ENCODE measurements around the gene SEMA3D. TPM values are rescaled to one million over a fixed set of nuclear protein-coding genes. Genes with fewer than 3 reads are reported as not detected.
A peak's percentile ranks its signal among the peaks of the same experiment; 100 is the strongest.

The SEMA3D gene
- total and polyA plus RNA-seq, 2 of the 13 experiments (the other 11 are each of a cell fraction or from before 2014, with no cell fraction given): 0.07 TPM; not detected in 1

DNA sequence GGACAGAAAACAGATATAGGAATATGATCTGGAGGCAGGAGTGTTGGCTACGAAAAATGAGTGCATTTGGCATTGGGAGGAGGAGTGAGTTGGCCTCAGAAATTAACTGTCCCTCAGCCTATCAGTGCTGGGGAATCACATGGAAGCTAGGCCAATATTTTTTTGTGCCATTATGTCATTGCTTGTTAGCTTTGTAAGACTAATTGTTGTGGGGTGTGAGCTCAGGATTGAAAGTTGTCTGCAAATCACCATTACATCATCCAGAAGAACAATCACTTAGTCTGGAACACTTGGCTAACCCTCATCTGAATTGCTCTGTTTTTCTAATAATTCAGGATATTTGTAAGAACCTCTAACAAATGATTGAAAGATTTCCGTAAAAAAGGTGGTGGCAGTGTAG, 45.2 kb upstream of the SEMA3D start:
- POLR2A ChIA-PET: no interaction called here
- Histone ChIP-seq H3K9ac (ENCODE audit: insufficient read depth, low read depth, low read length) (no peak overlapping the region), H3K36me3 (replicated peaks in 1 of 2; ENCODE audit: control insufficient read depth in 1 of 2, insufficient read depth in 2 of 2, low read length in 2 of 2) (no peaks in the 10 kb centered on the region), H3K4me3 (replicated peaks in 1 of 3; ENCODE audit: insufficient read depth in 1 of 3, low read depth in 2 of 3, low read length in 3 of 3) (no peak overlapping the region), H3K4me2 (ENCODE audit: low read depth, low read length) (no peak overlapping the region), H3K27ac (ENCODE audit: extremely low read length, insufficient read depth, low read length) (no peak overlapping the region), H3K4me1 (ENCODE audit: insufficient read depth, low read length) (no peaks in the 10 kb centered on the region), H3K27me3 (ENCODE audit: control insufficient read depth in 1 of 2, insufficient read depth in 2 of 2, low read length in 2 of 2) (no peaks in the 10 kb centered on the region), H4K20me1 (ENCODE audit: insufficient read depth, low read length) (no peaks in the 10 kb centered on the region), H3K9me3 (ENCODE audit: low read length) (no peaks in the 10 kb centered on the region), H3K79me2 (ENCODE audit: insufficient read depth, low read length) (no peaks in the 10 kb centered on the region), H2AFZ (ENCODE audit: low read length) (no peak overlapping the region)
- intact Hi-C loops (cut with micrococcal nuclease; ENCODE audit: unreplicated experiment) (no loop called here), in situ Hi-C loops (cut with HindIII; ENCODE audit: extremely low pct_ligation_motif_present, low pct_unique_long_range_greater_than_20kb) (no loop called here)
- no TSS peak for BruUV-seq (replicated peaks)
- ATAC-seq: no peak
- no peak for FAIRE-seq
- TF ChIP-seq ZNF563 (CRISPR knock-in tag; IDR thresholded peaks at IDR 0.05) (no peak), ATF7 (IDR thresholded peaks at IDR 0.05) (0 out of 2 replicates have a peak, but pooled peaks have one; percentile 25), ATF7 (CRISPR knock-in tag; IDR thresholded peaks at IDR 0.05) (no peak)
- no peak for DNase-seq (ENCODE audit: low spot score)
- CTCF ChIA-PET (ENCODE audit: low intra/inter-chr PET ratio, low total read pairs): no interaction called here
- WGBS (ENCODE audit: low lambda C conversion rate): 48% methylated on average over 2 of the region's 2 CpGs

DNA sequence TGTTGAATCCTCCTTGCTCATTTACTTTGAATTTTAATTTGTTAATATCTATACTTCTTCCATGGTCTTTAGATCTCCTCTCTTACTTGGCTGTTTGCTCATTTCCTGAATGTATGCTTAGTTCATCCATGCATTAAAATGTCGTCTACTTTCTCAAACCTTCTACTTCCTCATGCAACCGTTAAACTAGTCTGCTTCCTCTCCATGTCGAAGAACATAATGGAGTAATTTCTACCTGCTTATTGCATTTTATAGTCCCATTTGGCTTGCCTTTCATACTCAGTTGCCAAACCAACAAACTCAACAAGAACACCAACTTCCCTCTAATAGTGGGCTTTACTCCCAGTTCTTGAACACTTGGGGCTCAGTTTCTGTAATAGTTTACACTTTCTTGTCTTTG, 43.8 kb upstream of the SEMA3D start:
- no TSS peak for BruUV-seq (replicated peaks)
- POLR2A ChIA-PET: no interaction called here

DNA sequence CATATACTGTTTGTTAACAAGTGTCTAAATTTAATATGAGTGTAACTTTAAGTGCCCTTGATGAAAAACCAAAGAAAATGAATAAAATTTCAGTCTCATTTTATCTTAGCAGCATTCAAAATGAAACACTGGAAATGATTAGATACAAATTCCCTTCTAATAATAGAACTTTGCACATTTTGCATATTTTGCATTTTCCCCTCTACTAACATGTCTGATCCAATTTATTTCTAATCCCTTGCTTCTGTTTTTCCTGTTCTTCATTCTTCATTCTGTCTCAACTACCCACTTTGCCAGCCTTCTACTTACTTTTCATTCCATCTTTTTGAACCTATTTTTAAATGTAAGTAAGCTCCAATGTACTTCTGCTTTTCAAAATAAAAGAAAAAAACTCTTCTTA, 42.7 kb upstream of the SEMA3D start:
- H3K4me1 ChIP-seq (ENCODE audit: insufficient read depth, low read length): no peaks in the 10 kb centered on the region
- FAIRE-seq: no peak
- TF ChIP-seq, protein P1, sequence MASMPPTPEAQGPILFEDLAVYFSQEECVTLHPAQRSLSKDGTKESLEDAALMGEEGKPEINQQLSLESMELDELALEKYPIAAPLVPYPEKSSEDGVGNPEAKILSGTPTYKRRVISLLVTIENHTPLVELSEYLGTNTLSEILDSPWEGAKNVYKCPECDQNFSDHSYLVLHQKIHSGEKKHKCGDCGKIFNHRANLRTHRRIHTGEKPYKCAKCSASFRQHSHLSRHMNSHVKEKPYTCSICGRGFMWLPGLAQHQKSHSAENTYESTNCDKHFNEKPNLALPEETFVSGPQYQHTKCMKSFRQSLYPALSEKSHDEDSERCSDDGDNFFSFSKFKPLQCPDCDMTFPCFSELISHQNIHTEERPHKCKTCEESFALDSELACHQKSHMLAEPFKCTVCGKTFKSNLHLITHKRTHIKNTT (CRISPR knock-in tag; IDR thresholded peaks at IDR 0.05): no peak
- TF ChIP-seq CHD2 (IDR thresholded peaks at IDR 0.05; ENCODE audit: low read depth, low read length): no peak
- no peak for TF ChIP-seq ZNF790 (CRISPR knock-in tag; IDR thresholded peaks at IDR 0.05; ENCODE audit: borderline replicate concordance)
- TF ChIP-seq MIER2 (CRISPR knock-in tag; IDR thresholded peaks at IDR 0.05): no peak
- TF ChIP-seq ZSCAN25 (CRISPR knock-in tag; IDR thresholded peaks at IDR 0.05): no peak
- TF ChIP-seq SSRP1 (CRISPR knock-in tag; IDR thresholded peaks at IDR 0.05): no peak
- TF ChIP-seq, protein P2, sequence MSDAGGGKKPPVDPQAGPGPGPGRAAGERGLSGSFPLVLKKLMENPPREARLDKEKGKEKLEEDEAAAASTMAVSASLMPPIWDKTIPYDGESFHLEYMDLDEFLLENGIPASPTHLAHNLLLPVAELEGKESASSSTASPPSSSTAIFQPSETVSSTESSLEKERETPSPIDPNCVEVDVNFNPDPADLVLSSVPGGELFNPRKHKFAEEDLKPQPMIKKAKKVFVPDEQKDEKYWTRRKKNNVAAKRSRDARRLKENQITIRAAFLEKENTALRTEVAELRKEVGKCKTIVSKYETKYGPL (CRISPR knock-in tag; IDR thresholded peaks at IDR 0.05): no peak
- TF ChIP-seq SP4 (CRISPR knock-in tag; IDR thresholded peaks at IDR 0.05): no peak
- no peak for TF ChIP-seq CBX5 (CRISPR knock-in tag; IDR thresholded peaks at IDR 0.05; ENCODE audit: borderline replicate concordance)
- TF ChIP-seq MTA3 (CRISPR knock-in tag; IDR thresholded peaks at IDR 0.05): no peak
- no peak for TF ChIP-seq ZNF737 (CRISPR knock-in tag; IDR thresholded peaks at IDR 0.05; ENCODE audit: borderline replicate concordance)

More for the DNA sequence above, 43.8 kb upstream of the SEMA3D start:
- H4K20me1 ChIP-seq (ENCODE audit: insufficient read depth, low read length): no peaks in the 10 kb centered on the region
- H3K9ac ChIP-seq (ENCODE audit: insufficient read depth, low read depth, low read length): no peak overlapping the region
- no peaks in the 10 kb centered on the region for H3K36me3 ChIP-seq (replicated peaks in 1 of 2; ENCODE audit: control insufficient read depth in 1 of 2, insufficient read depth in 2 of 2, low read length in 2 of 2)
- intact Hi-C loops (cut with micrococcal nuclease; ENCODE audit: unreplicated experiment) (no loop called here), in situ Hi-C loops (cut with HindIII; ENCODE audit: extremely low pct_ligation_motif_present, low pct_unique_long_range_greater_than_20kb) (no loop called here)
- CTCF ChIA-PET (ENCODE audit: low intra/inter-chr PET ratio, low total read pairs): no interaction called here
- FAIRE-seq (no peak), DNase-seq (ENCODE audit: low spot score) (no peak), ATAC-seq (no peak)
- H2AFZ ChIP-seq (ENCODE audit: low read length): no peak overlapping the region
- H3K27me3 ChIP-seq (ENCODE audit: control insufficient read depth in 1 of 2, insufficient read depth in 2 of 2, low read length in 2 of 2): no peaks in the 10 kb centered on the region
- no peaks in the 10 kb centered on the region for H3K79me2 ChIP-seq (ENCODE audit: insufficient read depth, low read length)
- H3K9me3 ChIP-seq (ENCODE audit: low read length): no peaks in the 10 kb centered on the region
- no peak for TF ChIP-seq ARNT2 (CRISPR knock-in tag; IDR thresholded peaks at IDR 0.05; ENCODE audit: low read depth)
- no peaks in the 10 kb centered on the region for H3K4me1 ChIP-seq (ENCODE audit: insufficient read depth, low read length)
- no peak overlapping the region for H3K4me2 ChIP-seq (ENCODE audit: low read depth, low read length)
- no peak overlapping the region for H3K27ac ChIP-seq (ENCODE audit: extremely low read length, insufficient read depth, low read length)
- H3K4me3 ChIP-seq (replicated peaks in 1 of 3; ENCODE audit: insufficient read depth in 1 of 3, low read depth in 2 of 3, low read length in 3 of 3): no peak overlapping the region
- 21% methylated on average over 3 of the region's 3 CpGs for WGBS (ENCODE audit: low lambda C conversion rate)

More for the DNA sequence above, 42.7 kb upstream of the SEMA3D start:
- Histone ChIP-seq H2AFZ (ENCODE audit: low read length) (no peak overlapping the region), H3K27ac (ENCODE audit: extremely low read length, insufficient read depth, low read length) (no peak overlapping the region), H3K36me3 (replicated peaks in 1 of 2; ENCODE audit: control insufficient read depth in 1 of 2, insufficient read depth in 2 of 2, low read length in 2 of 2) (no peaks in the 10 kb centered on the region), H3K79me2 (ENCODE audit: insufficient read depth, low read length) (no peaks in the 10 kb centered on the region), H3K4me3 (replicated peaks in 1 of 3; ENCODE audit: insufficient read depth in 1 of 3, low read depth in 2 of 3, low read length in 3 of 3) (no peak overlapping the region), H4K20me1 (ENCODE audit: insufficient read depth, low read length) (no peaks in the 10 kb centered on the region), H3K9me3 (ENCODE audit: low read length) (no peaks in the 10 kb centered on the region), H3K9ac (ENCODE audit: insufficient read depth, low read depth, low read length) (no peak overlapping the region), H3K27me3 (ENCODE audit: control insufficient read depth in 1 of 2, insufficient read depth in 2 of 2, low read length in 2 of 2) (no peaks in the 10 kb centered on the region), H3K4me2 (ENCODE audit: low read depth, low read length) (no peak overlapping the region)
- in situ Hi-C loops (cut with HindIII; ENCODE audit: extremely low pct_ligation_motif_present, low pct_unique_long_range_greater_than_20kb): no loop called here
- BruUV-seq (replicated peaks): no TSS peak
- ChIA-PET CTCF (ENCODE audit: low intra/inter-chr PET ratio, low total read pairs) (no interaction called here), POLR2A (no interaction called here)
- DNase-seq (ENCODE audit: low spot score) (no peak), ATAC-seq (no peak)
- intact Hi-C loops (cut with micrococcal nuclease; ENCODE audit: unreplicated experiment): no loop called here
